SK-N-SH treated with all-trans-retinoic acid at 6 μM for 48 hours (cell line): ENCODE results near the gene ZXDC.

Experiments used
- ATAC-seq: fragments of 200-7000 bp; cut with Tn5 transposase; 3 replicates; pipeline ENCODE4 v1.9.1; 2020; ENCODE audit warnings: mild to moderate bottlenecking, moderate library complexity
- ARNTL ChIP-seq: fragments of 450-650 bp; formaldehyde crosslinking; IDR thresholded peaks from 2 replicates; pipeline ENCODE4 v1.5.0; 2020; ENCODE audit warnings: low read depth, mild to moderate bottlenecking, moderate library complexity, borderline replicate concordance
- BACH2 ChIP-seq: fragments of 250-450 bp; sonication (Bioruptor Pico); IDR thresholded peaks from 2 replicates; pipeline ENCODE4 v1.9.0; 2021; ENCODE audit warnings: mild to moderate bottlenecking, borderline replicate concordance
- CREB5 ChIP-seq: fragments of 250-450 bp; sonication (Bioruptor Pico); IDR thresholded peaks from 2 replicates; pipeline ENCODE4 v1.5.1; 2020; ENCODE audit warnings: low read depth, mild to moderate bottlenecking, moderate library complexity
- CSRNP3 ChIP-seq: fragments of 250-450 bp; sonication (Bioruptor Pico); IDR thresholded peaks from 2 replicates; pipeline ENCODE4 v1.5.1; 2021; ENCODE audit warnings: mild to moderate bottlenecking, moderate library complexity
- ESRRG ChIP-seq: fragments of 250-450 bp; sonication (Bioruptor Pico); IDR thresholded peaks from 2 replicates; pipeline ENCODE4 v1.6.1; 2021; ENCODE audit warnings: mild to moderate bottlenecking
- GLIS3 ChIP-seq: fragments of 250-450 bp; sonication (Bioruptor Pico); IDR thresholded peaks from 2 replicates; pipeline ENCODE4 v1.5.0; 2020; ENCODE audit warnings: mild to moderate bottlenecking, moderate library complexity
- ISL1 ChIP-seq: fragments of 250-450 bp; sonication (Bioruptor Pico); IDR thresholded peaks from 2 replicates; pipeline ENCODE4 v2.1.2; 2022; ENCODE audit warnings: mild to moderate bottlenecking, moderate library complexity
- PATZ1 ChIP-seq: fragments of 250-450 bp; sonication (Bioruptor Pico); IDR thresholded peaks from 2 replicates; pipeline ENCODE4 v1.8.0; 2020; ENCODE audit warnings: mild to moderate bottlenecking, moderate library complexity, borderline replicate concordance
- POU6F1 ChIP-seq: fragments of 250-450 bp; sonication (Bioruptor Pico); IDR thresholded peaks from 2 replicates; pipeline ENCODE4 v1.8.0; 2021; ENCODE audit warnings: low read depth, mild to moderate bottlenecking, moderate library complexity, borderline replicate concordance
- PPARA ChIP-seq: fragments of 250-450 bp; sonication (Bioruptor Pico); IDR thresholded peaks from 2 replicates; pipeline ENCODE4 v1.5.0; 2020; ENCODE audit warnings: mild to moderate bottlenecking, borderline replicate concordance
- RARB ChIP-seq: fragments of 250-450 bp; sonication (Bioruptor Pico); IDR thresholded peaks from 2 replicates; pipeline ENCODE4 v1.8.0; 2021; ENCODE audit warnings: mild to moderate bottlenecking, moderate library complexity
- SNAI2 ChIP-seq: fragments of 250-450 bp; sonication (Bioruptor Pico); IDR thresholded peaks from 2 replicates; pipeline ENCODE4 v1.5.0; 2020; ENCODE audit warnings: mild to moderate bottlenecking, moderate library complexity
- TCF4 ChIP-seq: fragments of 250-450 bp; sonication (Bioruptor Pico); IDR thresholded peaks from 2 replicates; pipeline ENCODE4 v1.8.0; 2021; ENCODE audit warnings: mild to moderate bottlenecking, moderate library complexity, borderline replicate concordance
- TOX ChIP-seq: fragments of 250-450 bp; sonication (Bioruptor Pico); IDR thresholded peaks from 2 replicates; pipeline ENCODE4 v1.8.0; 2021; ENCODE audit warnings: mild to moderate bottlenecking, moderate library complexity, borderline replicate concordance
- TSHZ2 ChIP-seq: fragments of 250-450 bp; sonication (Bioruptor Pico); IDR thresholded peaks from 2 replicates; pipeline ENCODE4 v1.5.0; 2020; ENCODE audit warnings: mild to moderate bottlenecking, moderate library complexity
- ZC3H10 ChIP-seq: fragments of 250-450 bp; sonication (Bioruptor Pico); IDR thresholded peaks from 2 replicates; pipeline ENCODE4 v1.5.1; 2021; ENCODE audit warnings: mild to moderate bottlenecking, moderate library complexity
- ZFP3 ChIP-seq: fragments of 250-450 bp; sonication (Bioruptor Pico); IDR thresholded peaks from 2 replicates; pipeline ENCODE4 v1.5.0; 2020; ENCODE audit warnings: mild to moderate bottlenecking, moderate library complexity
- ZFP30 ChIP-seq: fragments of 450-650 bp; formaldehyde crosslinking; IDR thresholded peaks from 2 replicates; pipeline ENCODE4 v1.5.0; 2022; ENCODE audit warnings: mild to moderate bottlenecking, moderate library complexity
- ZNF565 ChIP-seq: fragments of 450-650 bp; formaldehyde crosslinking; conservative IDR thresholded peaks from 2 replicates; pipeline ENCODE4 v1.5.0; 2020; ENCODE audit warnings: low read depth, mild to moderate bottlenecking, moderate library complexity
- ZNF70 ChIP-seq: fragments of 450-650 bp; formaldehyde crosslinking; IDR thresholded peaks from 2 replicates; pipeline ENCODE4 v1.5.0; 2020; ENCODE audit warnings: mild to moderate bottlenecking, moderate library complexity
- ZNF8 ChIP-seq: fragments of 450-650 bp; formaldehyde crosslinking; IDR thresholded peaks from 2 replicates; pipeline ENCODE4 v1.5.0; 2020; ENCODE audit warnings: mild to moderate bottlenecking, moderate library complexity

ZXDC gene

GRCh38 chr3:126432361-126433104 is 43.2 kb downstream of the ZXDC start:
- ATAC-seq: no peak
- no peak for TF ChIP-seq GLIS3 (CRISPR knock-in tag)
- TF ChIP-seq ZC3H10 (CRISPR knock-in tag): no peak
- TF ChIP-seq ESRRG (CRISPR knock-in tag): no peak
- TF ChIP-seq RARB: no peak
- TF ChIP-seq ARNTL: no peak
- no peak for TF ChIP-seq ISL1
- TF ChIP-seq PPARA (CRISPR knock-in tag): no peak
- no peak for TF ChIP-seq SNAI2 (CRISPR knock-in tag)
- no peak for TF ChIP-seq CREB5 (CRISPR knock-in tag)
- no peak for TF ChIP-seq ZNF8 (CRISPR knock-in tag)
- no peak for TF ChIP-seq ZNF70 (CRISPR knock-in tag)
- no peak for TF ChIP-seq TCF4 (CRISPR knock-in tag)
- TF ChIP-seq TOX (CRISPR knock-in tag): no peak
- no peak for TF ChIP-seq BACH2
- no peak for TF ChIP-seq POU6F1
- TF ChIP-seq ZFP3 (CRISPR knock-in tag): no peak
- no peak for TF ChIP-seq PATZ1
- TF ChIP-seq ZNF565 (CRISPR knock-in tag): no peak

- ATAC-seq: no peak
- TF ChIP-seq GLIS3 (CRISPR knock-in tag): no peak
- TF ChIP-seq ZFP30: no peak
- TF ChIP-seq ZNF70 (CRISPR knock-in tag): no peak
- no peak for TF ChIP-seq ZC3H10 (CRISPR knock-in tag)
- no peak for TF ChIP-seq TOX (CRISPR knock-in tag)
- no peak for TF ChIP-seq TSHZ2 (CRISPR knock-in tag)
- no peak for TF ChIP-seq PATZ1
- TF ChIP-seq TCF4 (CRISPR knock-in tag): no peak
- TF ChIP-seq CSRNP3 (CRISPR knock-in tag): no peak
Observed at GRCh38 chr3:126431103-126431534, 44.6 kb downstream of the ZXDC start.
